ENCODE measurements around the gene SPRING1.

SPRING1 gene

GRCh38 chr12:116708826-116709756 lies 28.8 kb downstream of the SPRING1 start:
- peak overlapping the region in 2 of 10 experiments; percentile 6 to 13; a peak in 2 of 20 replicates for H3K4me3 ChIP-seq
- TF ChIP-seq Cebpa-rat (IDR thresholded peaks at IDR 0.05) = no peak
- H3K4me2 ChIP-seq = peak overlapping the region; percentile 35 to 84 (median 62)
- peak overlapping the region in 2 of 11 experiments; percentile 15 to 20; a peak in 1 of 22 replicates for H3K9ac ChIP-seq
- H3K36me3 ChIP-seq = peaks cover 0 to 18% (median 6%) of the 10 kb centered on the region in 11 experiments; a peak in 8 of 22 replicates
- H4K20me1 ChIP-seq = peaks cover 0 to 9% (median 0%) of the 10 kb centered on the region in 11 experiments; a peak in 4 of 22 replicates
- H3K4me1 ChIP-seq = peaks cover 25 to 58% (median 53%) of the 10 kb centered on the region in 10 experiments
- H3K27ac ChIP-seq = no peak overlapping the region
- H3K27me3 ChIP-seq = peaks cover 19 to 28% (median 23%) of the 10 kb centered on the region in 11 experiments
- no peaks in the 10 kb centered on the region for H3K9me3 ChIP-seq (replicated peaks in 1 of 11)

GRCh38 chr12:116707751-116708150 lies 30.1 kb downstream of the SPRING1 start:
- TF ChIP-seq Cebpa-rat (IDR thresholded peaks at IDR 0.05) = no peak
- Histone ChIP-seq H3K27ac (no peak overlapping the region), H3K4me2 (peak overlapping the region in 9 of 11 experiments; percentile 3 to 75 (median 53); a peak in 15 of 22 replicates)

GRCh38 chr12:116703214-116703795 lies 34.6 kb downstream of the SPRING1 start:
- peaks cover 0 to 29% (median 19%) of the 10 kb centered on the region in 10 experiments; a peak in 15 of 20 replicates for H3K4me1 ChIP-seq
- no peaks in the 10 kb centered on the region for H4K20me1 ChIP-seq
- H3K9ac ChIP-seq = no peak overlapping the region; a peak in 1 of 22 replicates
- no peak for TF ChIP-seq Cebpa-rat (IDR thresholded peaks at IDR 0.05)
- no peak overlapping the region for H3K27ac ChIP-seq
- no peak overlapping the region for H3K4me2 ChIP-seq
- H3K27me3 ChIP-seq = no peaks in the 10 kb centered on the region
- H3K4me3 ChIP-seq = no peak overlapping the region
- no peaks in the 10 kb centered on the region for H3K9me3 ChIP-seq (replicated peaks in 1 of 11)
- no peaks in the 10 kb centered on the region for H3K36me3 ChIP-seq

More at GRCh38 chr12:116707751-116708150, 30.1 kb downstream of the SPRING1 start:
- H3K36me3 ChIP-seq = peaks cover 0 to 13% (median 6%) of the 10 kb centered on the region in 11 experiments; a peak in 6 of 22 replicates
- H3K9ac ChIP-seq = no peak overlapping the region
- peaks cover 0 to 9% (median 0%) of the 10 kb centered on the region in 11 experiments; a peak in 3 of 22 replicates for H4K20me1 ChIP-seq
- no peak overlapping the region for H3K4me3 ChIP-seq
- no peaks in the 10 kb centered on the region for H3K9me3 ChIP-seq (replicated peaks in 1 of 11)
- H3K27me3 ChIP-seq = peaks cover 19 to 28% (median 23%) of the 10 kb centered on the region in 11 experiments
- H3K4me1 ChIP-seq = peaks cover 23 to 45% (median 42%) of the 10 kb centered on the region in 10 experiments

- no peaks in the 10 kb centered on the region for H3K36me3 ChIP-seq
- no peak overlapping the region for H3K27ac ChIP-seq
- H3K4me2 ChIP-seq = no peak overlapping the region
- peaks cover 0 to 5% (median 0%) of the 10 kb centered on the region in 11 experiments; a peak in 3 of 22 replicates for H3K27me3 ChIP-seq
- no peak overlapping the region for H3K9ac ChIP-seq
- H3K9me3 ChIP-seq (replicated peaks in 1 of 11) = no peaks in the 10 kb centered on the region
- H4K20me1 ChIP-seq = no peaks in the 10 kb centered on the region
- no peak for TF ChIP-seq Cebpa-rat (IDR thresholded peaks at IDR 0.05)
- H3K4me1 ChIP-seq = peaks cover 2 to 31% (median 24%) of the 10 kb centered on the region in 10 experiments; a peak in 19 of 20 replicates
- no peak overlapping the region for H3K4me3 ChIP-seq
These were observed 36.4 kb downstream of the SPRING1 start for GRCh38 chr12:116701432-116701831.

GRCh38 chr12:116700066-116700465 lies 37.8 kb downstream of the SPRING1 start:
- H3K9ac ChIP-seq = no peak overlapping the region
- no peaks in the 10 kb centered on the region for H4K20me1 ChIP-seq
- no peak for TF ChIP-seq Cebpa-rat (IDR thresholded peaks at IDR 0.05)
- H3K36me3 ChIP-seq = no peaks in the 10 kb centered on the region
- no peaks in the 10 kb centered on the region for H3K9me3 ChIP-seq (replicated peaks in 1 of 11)
- H3K4me1 ChIP-seq = peaks cover 16 to 44% (median 38%) of the 10 kb centered on the region in 10 experiments
- H3K4me3 ChIP-seq = no peak overlapping the region
- H3K27me3 ChIP-seq = peaks cover 0 to 18% (median 0%) of the 10 kb centered on the region in 11 experiments; a peak in 5 of 22 replicates
- no peak overlapping the region for H3K27ac ChIP-seq
- H3K4me2 ChIP-seq = no peak overlapping the region; a peak in 1 of 22 replicates

- H3K36me3 ChIP-seq = no peaks in the 10 kb centered on the region
- peaks cover 30 to 59% (median 52%) of the 10 kb centered on the region in 10 experiments for H3K4me1 ChIP-seq
- H3K9ac ChIP-seq = no peak overlapping the region
- H3K9me3 ChIP-seq (replicated peaks in 1 of 11) = no peaks in the 10 kb centered on the region
- TF ChIP-seq Cebpa-rat (IDR thresholded peaks at IDR 0.05) = no peak
- no peaks in the 10 kb centered on the region for H4K20me1 ChIP-seq
- H3K4me3 ChIP-seq = no peak overlapping the region
- peak overlapping the region in 8 of 11 experiments; percentile 89 to 99 (median 97); a peak in 13 of 22 replicates for H3K4me2 ChIP-seq
- peaks cover 0 to 33% (median 0%) of the 10 kb centered on the region in 11 experiments; a peak in 6 of 22 replicates for H3K27me3 ChIP-seq
- no peak overlapping the region for H3K27ac ChIP-seq
These were observed 39.3 kb downstream of the SPRING1 start for GRCh38 chr12:116698554-116699075.

- Histone ChIP-seq H3K4me2 (peak overlapping the region in 9 of 11 experiments; percentile 89 to 99 (median 97); a peak in 16 of 22 replicates), H3K27me3 (peaks cover 0 to 38% (median 0%) of the 10 kb centered on the region in 11 experiments; a peak in 9 of 22 replicates), H4K20me1 (no peaks in the 10 kb centered on the region), H3K36me3 (no peaks in the 10 kb centered on the region), H3K4me3 (no peak overlapping the region), H3K9ac (0 out of 22 replicates have a peak overlapping the region, but pooled peaks of 1 of the 11 experiments have one; percentile 1), H3K9me3 (replicated peaks in 1 of 11) (no peaks in the 10 kb centered on the region), H3K4me1 (peaks cover 35 to 64% (median 55%) of the 10 kb centered on the region in 10 experiments), H3K27ac (no peak overlapping the region)
- TF ChIP-seq Cebpa-rat (IDR thresholded peaks at IDR 0.05) = no peak
These were observed 39.8 kb downstream of the SPRING1 start for GRCh38 chr12:116698116-116698515.

- Histone ChIP-seq H3K9me3 (replicated peaks in 1 of 11) (no peaks in the 10 kb centered on the region), H3K27ac (peak overlapping the region in 4 of 11 experiments; percentile 2 to 81 (median 73); a peak in 4 of 22 replicates), H4K20me1 (no peaks in the 10 kb centered on the region), H3K9ac (peak overlapping the region in 4 of 11 experiments; percentile 1 to 35 (median 7); a peak in 1 of 22 replicates), H3K27me3 (peaks cover 0 to 41% (median 0%) of the 10 kb centered on the region in 11 experiments; a peak in 9 of 22 replicates), H3K36me3 (no peaks in the 10 kb centered on the region), H3K4me3 (no peak overlapping the region), H3K4me2 (peak overlapping the region in 9 of 11 experiments; percentile 89 to 99 (median 97); a peak in 19 of 22 replicates), H3K4me1 (peaks cover 39 to 68% (median 59%) of the 10 kb centered on the region in 10 experiments)
- no peak for TF ChIP-seq Cebpa-rat (IDR thresholded peaks at IDR 0.05)
These were observed 40.2 kb downstream of the SPRING1 start for GRCh38 chr12:116697716-116698115.

All from BLaER1 treated with 17β-estradiol and CSF1 and Interleukin-3, amounts not matched to agents 10 nM and 100 nM (cell line).